ENCODE measurements around the gene COX6A2.

Gene COX6A2

DNA sequence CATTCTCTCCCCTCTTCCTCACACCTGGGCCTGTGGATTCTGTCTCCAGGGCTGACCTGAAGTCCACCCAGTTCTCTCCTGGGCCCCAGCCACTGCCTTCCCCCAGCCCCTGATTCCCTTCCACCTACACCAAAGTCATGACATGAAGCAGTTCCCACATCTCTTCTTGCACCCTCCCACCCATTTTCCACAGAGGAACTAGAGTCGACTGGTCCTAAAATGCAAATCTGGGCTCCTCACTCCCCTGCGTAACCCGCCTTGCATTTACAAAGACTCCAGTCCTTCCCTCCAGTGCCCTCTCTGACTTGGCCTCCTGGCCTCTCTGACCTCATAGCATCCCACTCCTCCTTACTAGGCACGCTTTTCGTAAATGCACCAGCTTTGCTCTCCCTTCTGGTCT lies 14.8 kb downstream of the COX6A2 start:
- Histone ChIP-seq H2AFZ (ENCODE audit: low read depth) (no peak overlapping the region), H3K4me1 (ENCODE audit: low read depth, poor library complexity, severe bottlenecking) (no peaks in the 10 kb centered on the region), H4K20me1 (ENCODE audit: insufficient read depth) (no peaks in the 10 kb centered on the region), H3K4me2 (no peak overlapping the region), H3K4me3 (IDR thresholded peaks at IDR 0.05; ENCODE audit: insufficient read depth, low read depth, low read length) (no peak overlapping the region), H3K9ac (no peak overlapping the region), H3K36me3 (ENCODE audit: insufficient read depth) (no peaks in the 10 kb centered on the region), H3K79me2 (ENCODE audit: insufficient read depth, low read depth) (no peaks in the 10 kb centered on the region), H3K27ac (no peak overlapping the region), H3K27me3 (ENCODE audit: insufficient read depth, low read depth) (no peaks in the 10 kb centered on the region)
- TF ChIP-seq, protein P1, sequence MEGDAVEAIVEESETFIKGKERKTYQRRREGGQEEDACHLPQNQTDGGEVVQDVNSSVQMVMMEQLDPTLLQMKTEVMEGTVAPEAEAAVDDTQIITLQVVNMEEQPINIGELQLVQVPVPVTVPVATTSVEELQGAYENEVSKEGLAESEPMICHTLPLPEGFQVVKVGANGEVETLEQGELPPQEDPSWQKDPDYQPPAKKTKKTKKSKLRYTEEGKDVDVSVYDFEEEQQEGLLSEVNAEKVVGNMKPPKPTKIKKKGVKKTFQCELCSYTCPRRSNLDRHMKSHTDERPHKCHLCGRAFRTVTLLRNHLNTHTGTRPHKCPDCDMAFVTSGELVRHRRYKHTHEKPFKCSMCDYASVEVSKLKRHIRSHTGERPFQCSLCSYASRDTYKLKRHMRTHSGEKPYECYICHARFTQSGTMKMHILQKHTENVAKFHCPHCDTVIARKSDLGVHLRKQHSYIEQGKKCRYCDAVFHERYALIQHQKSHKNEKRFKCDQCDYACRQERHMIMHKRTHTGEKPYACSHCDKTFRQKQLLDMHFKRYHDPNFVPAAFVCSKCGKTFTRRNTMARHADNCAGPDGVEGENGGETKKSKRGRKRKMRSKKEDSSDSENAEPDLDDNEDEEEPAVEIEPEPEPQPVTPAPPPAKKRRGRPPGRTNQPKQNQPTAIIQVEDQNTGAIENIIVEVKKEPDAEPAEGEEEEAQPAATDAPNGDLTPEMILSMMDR (conservative IDR thresholded peaks at IDR 0.05; ENCODE audit: low read depth, low read length) = no peak

- TF ChIP-seq, protein P1 (conservative IDR thresholded peaks at IDR 0.05; ENCODE audit: low read depth, low read length) = no peak
- Histone ChIP-seq H4K20me1 (ENCODE audit: insufficient read depth) (no peaks in the 10 kb centered on the region), H2AFZ (ENCODE audit: low read depth) (no peak overlapping the region), H3K4me2 (no peak overlapping the region), H3K27ac (no peak overlapping the region), H3K9ac (no peak overlapping the region), H3K27me3 (ENCODE audit: insufficient read depth, low read depth) (no peaks in the 10 kb centered on the region), H3K79me2 (ENCODE audit: insufficient read depth, low read depth) (no peaks in the 10 kb centered on the region), H3K4me1 (ENCODE audit: low read depth, poor library complexity, severe bottlenecking) (no peaks in the 10 kb centered on the region), H3K36me3 (ENCODE audit: insufficient read depth) (no peaks in the 10 kb centered on the region), H3K4me3 (IDR thresholded peaks at IDR 0.05; ENCODE audit: insufficient read depth, low read depth, low read length) (no peak overlapping the region)
These were observed 15.4 kb downstream of the COX6A2 start for GRCh38 chr16:31412750-31413149.

DNA sequence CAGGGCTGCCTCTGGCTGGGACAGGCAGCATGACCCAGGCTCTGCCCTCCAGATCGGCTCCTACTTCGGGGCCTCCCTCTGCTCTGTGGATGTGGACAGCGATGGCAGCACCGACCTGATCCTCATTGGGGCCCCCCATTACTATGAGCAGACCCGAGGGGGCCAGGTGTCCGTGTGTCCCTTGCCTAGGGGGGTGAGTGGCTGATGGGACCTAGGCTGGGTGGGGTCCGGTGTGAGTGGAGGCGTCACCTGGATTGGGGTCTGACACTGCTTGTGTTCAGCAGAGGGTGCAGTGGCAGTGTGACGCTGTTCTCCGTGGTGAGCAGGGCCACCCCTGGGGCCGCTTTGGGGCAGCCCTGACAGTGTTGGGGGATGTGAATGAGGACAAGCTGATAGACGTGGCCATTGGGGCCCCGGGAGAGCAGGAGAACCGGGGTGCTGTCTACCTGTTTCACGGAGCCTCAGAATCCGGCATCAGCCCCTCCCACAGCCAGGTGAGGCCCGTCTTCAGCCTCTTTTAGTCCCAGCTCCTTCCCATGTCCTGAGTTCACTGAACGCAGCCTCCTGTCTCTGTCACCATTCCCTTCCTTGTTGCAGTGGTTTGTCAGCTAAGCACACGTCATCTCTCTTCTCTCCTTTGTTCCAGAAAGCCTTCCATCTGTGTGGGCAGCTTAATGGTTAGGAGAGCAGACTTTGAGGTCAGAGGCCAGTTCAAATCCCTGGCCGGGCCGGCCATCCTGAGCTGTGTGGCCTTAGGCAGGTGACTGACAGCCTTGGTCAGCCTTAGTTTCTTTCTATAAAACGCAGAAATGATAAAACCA lies 16.9 kb downstream of the COX6A2 start:
- H3K9ac ChIP-seq = no peak overlapping the region
- no peak overlapping the region for H3K27ac ChIP-seq
- no peak overlapping the region for H3K4me2 ChIP-seq
- TF ChIP-seq, protein P1 (conservative IDR thresholded peaks at IDR 0.05; ENCODE audit: low read depth, low read length) = no peak
- no peak overlapping the region for H3K4me3 ChIP-seq (IDR thresholded peaks at IDR 0.05; ENCODE audit: insufficient read depth, low read depth, low read length)
- H3K27me3 ChIP-seq (ENCODE audit: insufficient read depth, low read depth) = no peaks in the 10 kb centered on the region
- H4K20me1 ChIP-seq (ENCODE audit: insufficient read depth) = no peaks in the 10 kb centered on the region
- H3K4me1 ChIP-seq (ENCODE audit: low read depth, poor library complexity, severe bottlenecking) = no peaks in the 10 kb centered on the region
- H2AFZ ChIP-seq (ENCODE audit: low read depth) = no peak overlapping the region
- no peaks in the 10 kb centered on the region for H3K79me2 ChIP-seq (ENCODE audit: insufficient read depth, low read depth)
- H3K36me3 ChIP-seq (ENCODE audit: insufficient read depth) = no peaks in the 10 kb centered on the region

- Histone ChIP-seq H4K20me1 (ENCODE audit: insufficient read depth) (no peaks in the 10 kb centered on the region), H3K79me2 (ENCODE audit: insufficient read depth, low read depth) (no peaks in the 10 kb centered on the region)
- TF ChIP-seq, protein P1 (conservative IDR thresholded peaks at IDR 0.05; ENCODE audit: low read depth, low read length) = no peak
These were observed 18.1 kb downstream of the COX6A2 start for GRCh38 chr16:31410082-31410481.

More at GRCh38 chr16:31410082-31410481, 18.1 kb downstream of the COX6A2 start:
- Histone ChIP-seq H3K4me1 (ENCODE audit: low read depth, poor library complexity, severe bottlenecking) (no peaks in the 10 kb centered on the region), H3K36me3 (ENCODE audit: insufficient read depth) (no peaks in the 10 kb centered on the region), H3K4me2 (no peak overlapping the region), H3K27me3 (ENCODE audit: insufficient read depth, low read depth) (no peaks in the 10 kb centered on the region), H2AFZ (ENCODE audit: low read depth) (no peak overlapping the region), H3K9ac (no peak overlapping the region), H3K27ac (no peak overlapping the region), H3K4me3 (IDR thresholded peaks at IDR 0.05; ENCODE audit: insufficient read depth, low read depth, low read length) (no peak overlapping the region)
